Panc1 (cell line): ENCODE results near the gene SLCO4A1. TPM values are rescaled to one million over a fixed set of nuclear protein-coding genes. Genes with fewer than 3 reads are reported as not detected.

Experiments
- ATAC-seq: fragments of 200-7000 bp; cut with Tn5 transposase; 2 replicates; pipeline ENCODE4 v1.9.1; 2020; ENCODE audit warnings: mild to moderate bottlenecking, moderate library complexity
- BruUV-seq: library from RNA; stranded (reverse); fragments of 400-500 nt; replicated peaks from 2 replicates; lab custom pipeline; 2021; lab: Mats Ljungman, UMichigan
- CTCF ChIA-PET: fragments of 300-600 bp; sonication (Branson Sonifier 250); formaldehyde crosslinking; loops from one replicate; lab custom pipeline; 2022; ENCODE audit warnings: antibody characterized with exemption; lab: Charles Lee
- POLR2A ChIA-PET: fragments of 300-600 bp; sonication (Branson Sonifier 250); formaldehyde crosslinking; loops from one replicate; lab custom pipeline; 2022; ENCODE audit warnings: antibody characterized with exemption; lab: Charles Lee
- DNase-seq: peaks from one replicate; pipeline ENCODE4 v3.0.0-alpha.2; 2010; ENCODE audit warnings: low read depth, low spot score
- H3K27ac ChIP-seq: 2 replicates; pipeline ENCODE4 v1.5.1; 2011; ENCODE audit warnings: mild to moderate bottlenecking, low read length, inconsistent platforms
- H3K27me3 ChIP-seq: fragments of 200-500 bp; sonication (Bioruptor generic); 2 replicates; pipeline ENCODE4 v1.6.0; 2014; ENCODE audit warnings: low read length, inconsistent platforms; ENCODE audit not compliant: control insufficient read depth, insufficient read depth
- H3K36me3 ChIP-seq: fragments of 200-500 bp; sonication (Bioruptor generic); 2 replicates; pipeline ENCODE4 v1.5.1; 2014; ENCODE audit warnings: inconsistent platforms, mild to moderate bottlenecking, low read length, moderate library complexity; ENCODE audit not compliant: control insufficient read depth, insufficient read depth
- H3K4me1 ChIP-seq: 2 replicates; pipeline ENCODE4 v1.5.1; 2011; ENCODE audit warnings: inconsistent platforms, mild to moderate bottlenecking, low read length, moderate library complexity; ENCODE audit not compliant: control insufficient read depth, insufficient read depth
- H3K4me3 ChIP-seq, 2 experiments: 2 replicates each; pipeline ENCODE4 v1.5.1; 2011 to 2012; ENCODE audit warnings: low read depth in 2 of 2, low read length in 2 of 2, mild to moderate bottlenecking in 2 of 2, inconsistent platforms in 1 of 2, moderate library complexity in 1 of 2
- H3K9me3 ChIP-seq: fragments of 200-500 bp; sonication (Bioruptor generic); 2 replicates; pipeline ENCODE4 v1.5.1; 2014; ENCODE audit warnings: low read depth, mild to moderate bottlenecking, inconsistent platforms, low read length, moderate library complexity; ENCODE audit not compliant: control insufficient read depth, insufficient read depth
- POLR2AphosphoS5 ChIP-seq: IDR thresholded peaks from 2 replicates; pipeline ENCODE4 v1.6.1; 2012; ENCODE audit warnings: mild to moderate bottlenecking, low read depth, low read length, moderate library complexity
- SIN3A ChIP-seq: IDR thresholded peaks from 2 replicates; pipeline ENCODE4 v1.6.1; 2012; ENCODE audit warnings: low read depth, mild to moderate bottlenecking, low read length, moderate library complexity, borderline replicate concordance; ENCODE audit not compliant: insufficient read depth
- TCF7L2 ChIP-seq: IDR thresholded peaks from 2 replicates; pipeline ENCODE4 v1.6.1; 2011; ENCODE audit warnings: mild to moderate bottlenecking, low read depth, low read length, inconsistent platforms
- in situ Hi-C: cut with HindIII; loops from 2 replicates; pipeline ENCODE4 v1.10.0; 2016; ENCODE audit warnings: low sequenced_read_pairs, low pct_unique_long_range_greater_than_20kb
- intact Hi-C: fragments of 100-400 bp; cut with micrococcal nuclease; formaldehyde crosslinking; loops from one replicate; pipeline ENCODE4 v1.10.0; 2022; ENCODE audit not compliant: unreplicated experiment
- total RNA-seq: library from RNA; stranded (reverse); gene quantifications from one replicate; pipeline ENCODE4 v1.2.1, GENCODE V29; 2021; ENCODE audit not compliant: unreplicated experiment
- TF ChIP-seq, protein P1 (sequence below): fragments of 450-650 bp; IDR thresholded peaks from 2 replicates; pipeline ENCODE4 v1.5.1; 2017; ENCODE audit warnings: mild to moderate bottlenecking
- TF ChIP-seq, protein P2 (sequence below), 2 experiments: IDR thresholded peaks; 2 replicates each; pipeline ENCODE4 v1.6.1; 2011 to 2012; ENCODE audit warnings: low read depth in 2 of 2, control low read depth in 1 of 2, low read length in 1 of 2, mild to moderate bottlenecking in 1 of 2, moderate library complexity in 1 of 2; ENCODE audit not compliant: insufficient read depth in 1 of 2

Gene SLCO4A1
- total RNA-seq, 1 experiment from 2014 or later: 167 TPM

DNA sequence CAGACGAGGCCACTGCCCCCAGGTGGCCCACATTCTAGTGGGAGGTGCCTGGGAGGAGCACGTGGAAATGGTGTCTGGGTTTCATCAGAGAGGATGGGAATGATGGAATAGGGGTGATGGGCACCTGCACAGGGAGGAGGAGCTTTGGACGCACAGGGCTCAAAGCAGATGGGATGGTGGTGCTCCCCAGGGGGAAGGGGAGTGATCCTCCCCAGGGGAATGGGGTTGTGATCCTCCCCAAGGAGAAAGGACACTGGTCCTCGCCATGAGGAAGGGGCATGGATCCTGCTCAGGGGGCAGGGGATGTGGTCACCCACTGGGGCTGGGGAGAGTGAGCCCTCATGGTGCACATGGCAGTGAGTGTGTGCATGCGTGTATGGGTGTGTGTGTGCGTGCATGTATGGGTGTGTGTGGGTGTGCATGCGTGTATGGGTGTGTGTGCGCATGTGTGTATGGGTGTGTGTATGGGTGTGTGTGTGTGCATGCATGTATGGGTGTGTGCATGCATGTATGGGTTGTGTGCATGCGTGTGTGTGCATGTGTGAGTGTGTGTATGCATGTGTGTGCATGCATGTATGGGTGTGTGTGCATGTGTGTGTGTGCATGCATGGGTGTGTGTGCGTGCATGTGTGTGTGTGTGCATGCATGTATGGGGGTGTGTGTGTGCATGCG lies 49.7 kb upstream of the SLCO4A1 start:
- CTCF ChIA-PET: no interaction called here
- no TSS peak for BruUV-seq
- peak overlapping the region; percentile 55; the same call in 1 of the 2 replicates for H3K27ac ChIP-seq
- DNase-seq (no peak), ATAC-seq (no peak)
- no peak overlapping the region for H3K4me3 ChIP-seq
- intact Hi-C loops: no loop called here
- POLR2A ChIA-PET: no interaction called here
- no peaks in the 10 kb centered on the region for H3K27me3 ChIP-seq
- TF ChIP-seq SIN3A: no peak
- TF ChIP-seq, protein P1, sequence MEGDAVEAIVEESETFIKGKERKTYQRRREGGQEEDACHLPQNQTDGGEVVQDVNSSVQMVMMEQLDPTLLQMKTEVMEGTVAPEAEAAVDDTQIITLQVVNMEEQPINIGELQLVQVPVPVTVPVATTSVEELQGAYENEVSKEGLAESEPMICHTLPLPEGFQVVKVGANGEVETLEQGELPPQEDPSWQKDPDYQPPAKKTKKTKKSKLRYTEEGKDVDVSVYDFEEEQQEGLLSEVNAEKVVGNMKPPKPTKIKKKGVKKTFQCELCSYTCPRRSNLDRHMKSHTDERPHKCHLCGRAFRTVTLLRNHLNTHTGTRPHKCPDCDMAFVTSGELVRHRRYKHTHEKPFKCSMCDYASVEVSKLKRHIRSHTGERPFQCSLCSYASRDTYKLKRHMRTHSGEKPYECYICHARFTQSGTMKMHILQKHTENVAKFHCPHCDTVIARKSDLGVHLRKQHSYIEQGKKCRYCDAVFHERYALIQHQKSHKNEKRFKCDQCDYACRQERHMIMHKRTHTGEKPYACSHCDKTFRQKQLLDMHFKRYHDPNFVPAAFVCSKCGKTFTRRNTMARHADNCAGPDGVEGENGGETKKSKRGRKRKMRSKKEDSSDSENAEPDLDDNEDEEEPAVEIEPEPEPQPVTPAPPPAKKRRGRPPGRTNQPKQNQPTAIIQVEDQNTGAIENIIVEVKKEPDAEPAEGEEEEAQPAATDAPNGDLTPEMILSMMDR: no peak
- TF ChIP-seq POLR2AphosphoS5: no peak
- TF ChIP-seq, protein P2, sequence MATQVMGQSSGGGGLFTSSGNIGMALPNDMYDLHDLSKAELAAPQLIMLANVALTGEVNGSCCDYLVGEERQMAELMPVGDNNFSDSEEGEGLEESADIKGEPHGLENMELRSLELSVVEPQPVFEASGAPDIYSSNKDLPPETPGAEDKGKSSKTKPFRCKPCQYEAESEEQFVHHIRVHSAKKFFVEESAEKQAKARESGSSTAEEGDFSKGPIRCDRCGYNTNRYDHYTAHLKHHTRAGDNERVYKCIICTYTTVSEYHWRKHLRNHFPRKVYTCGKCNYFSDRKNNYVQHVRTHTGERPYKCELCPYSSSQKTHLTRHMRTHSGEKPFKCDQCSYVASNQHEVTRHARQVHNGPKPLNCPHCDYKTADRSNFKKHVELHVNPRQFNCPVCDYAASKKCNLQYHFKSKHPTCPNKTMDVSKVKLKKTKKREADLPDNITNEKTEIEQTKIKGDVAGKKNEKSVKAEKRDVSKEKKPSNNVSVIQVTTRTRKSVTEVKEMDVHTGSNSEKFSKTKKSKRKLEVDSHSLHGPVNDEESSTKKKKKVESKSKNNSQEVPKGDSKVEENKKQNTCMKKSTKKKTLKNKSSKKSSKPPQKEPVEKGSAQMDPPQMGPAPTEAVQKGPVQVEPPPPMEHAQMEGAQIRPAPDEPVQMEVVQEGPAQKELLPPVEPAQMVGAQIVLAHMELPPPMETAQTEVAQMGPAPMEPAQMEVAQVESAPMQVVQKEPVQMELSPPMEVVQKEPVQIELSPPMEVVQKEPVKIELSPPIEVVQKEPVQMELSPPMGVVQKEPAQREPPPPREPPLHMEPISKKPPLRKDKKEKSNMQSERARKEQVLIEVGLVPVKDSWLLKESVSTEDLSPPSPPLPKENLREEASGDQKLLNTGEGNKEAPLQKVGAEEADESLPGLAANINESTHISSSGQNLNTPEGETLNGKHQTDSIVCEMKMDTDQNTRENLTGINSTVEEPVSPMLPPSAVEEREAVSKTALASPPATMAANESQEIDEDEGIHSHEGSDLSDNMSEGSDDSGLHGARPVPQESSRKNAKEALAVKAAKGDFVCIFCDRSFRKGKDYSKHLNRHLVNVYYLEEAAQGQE (IDR thresholded peaks at IDR 0.05; ENCODE audit: insufficient read depth in 1 of 2, low read depth in 2 of 2, low read length in 1 of 2): no peak
- TF ChIP-seq TCF7L2: no peak
- no peaks in the 10 kb centered on the region for H3K36me3 ChIP-seq
- in situ Hi-C loops: no loop called here
- H3K4me1 ChIP-seq: peaks cover 30% of the 10 kb centered on the region
- no peaks in the 10 kb centered on the region for H3K9me3 ChIP-seq

DNA sequence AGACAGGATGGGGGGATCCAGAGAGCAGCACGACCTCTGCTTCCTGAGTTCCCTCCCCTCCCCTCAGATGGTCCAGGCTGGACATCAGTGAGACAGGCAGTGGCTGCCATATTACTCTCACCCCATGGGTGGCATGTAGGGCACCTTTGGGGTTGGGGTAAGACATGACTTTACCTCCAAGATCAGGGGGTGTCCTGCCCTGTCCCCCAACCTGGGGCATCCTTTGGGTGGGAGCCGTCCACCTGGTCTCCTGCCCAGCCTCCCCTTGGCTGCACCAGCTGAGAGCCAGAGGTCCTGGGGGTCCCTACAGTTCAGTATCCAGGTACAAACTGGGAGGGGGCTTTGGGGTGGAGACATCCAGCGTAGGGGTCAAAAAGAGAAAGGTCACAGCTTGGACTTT lies 48.7 kb upstream of the SLCO4A1 start:
- H3K4me1 ChIP-seq: peaks cover 22% of the 10 kb centered on the region
- H3K27me3 ChIP-seq: no peaks in the 10 kb centered on the region
- ATAC-seq (no peak), DNase-seq (no peak)
- intact Hi-C loops (no loop called here), in situ Hi-C loops (no loop called here)
- H3K36me3 ChIP-seq: no peaks in the 10 kb centered on the region
- TF ChIP-seq, protein P2 (IDR thresholded peaks at IDR 0.05; ENCODE audit: insufficient read depth in 1 of 2, low read depth in 2 of 2, low read length in 1 of 2): no peak
- no peak for TF ChIP-seq SIN3A
- TF ChIP-seq, protein P1: no peak
- TF ChIP-seq POLR2AphosphoS5: no peak
- no peaks in the 10 kb centered on the region for H3K9me3 ChIP-seq
- POLR2A ChIA-PET: no interaction called here
- H3K4me3 ChIP-seq: no peak overlapping the region
- CTCF ChIA-PET: no interaction called here
- no TSS peak for BruUV-seq
- peak overlapping the region; percentile 39; the same call in 1 of the 2 replicates for H3K27ac ChIP-seq
